ENCODE measurements around the gene DENND4B. TPM values are rescaled to one million over a fixed set of nuclear protein-coding genes. Genes with fewer than 3 reads are reported as not detected.

Gene DENND4B, protein sequence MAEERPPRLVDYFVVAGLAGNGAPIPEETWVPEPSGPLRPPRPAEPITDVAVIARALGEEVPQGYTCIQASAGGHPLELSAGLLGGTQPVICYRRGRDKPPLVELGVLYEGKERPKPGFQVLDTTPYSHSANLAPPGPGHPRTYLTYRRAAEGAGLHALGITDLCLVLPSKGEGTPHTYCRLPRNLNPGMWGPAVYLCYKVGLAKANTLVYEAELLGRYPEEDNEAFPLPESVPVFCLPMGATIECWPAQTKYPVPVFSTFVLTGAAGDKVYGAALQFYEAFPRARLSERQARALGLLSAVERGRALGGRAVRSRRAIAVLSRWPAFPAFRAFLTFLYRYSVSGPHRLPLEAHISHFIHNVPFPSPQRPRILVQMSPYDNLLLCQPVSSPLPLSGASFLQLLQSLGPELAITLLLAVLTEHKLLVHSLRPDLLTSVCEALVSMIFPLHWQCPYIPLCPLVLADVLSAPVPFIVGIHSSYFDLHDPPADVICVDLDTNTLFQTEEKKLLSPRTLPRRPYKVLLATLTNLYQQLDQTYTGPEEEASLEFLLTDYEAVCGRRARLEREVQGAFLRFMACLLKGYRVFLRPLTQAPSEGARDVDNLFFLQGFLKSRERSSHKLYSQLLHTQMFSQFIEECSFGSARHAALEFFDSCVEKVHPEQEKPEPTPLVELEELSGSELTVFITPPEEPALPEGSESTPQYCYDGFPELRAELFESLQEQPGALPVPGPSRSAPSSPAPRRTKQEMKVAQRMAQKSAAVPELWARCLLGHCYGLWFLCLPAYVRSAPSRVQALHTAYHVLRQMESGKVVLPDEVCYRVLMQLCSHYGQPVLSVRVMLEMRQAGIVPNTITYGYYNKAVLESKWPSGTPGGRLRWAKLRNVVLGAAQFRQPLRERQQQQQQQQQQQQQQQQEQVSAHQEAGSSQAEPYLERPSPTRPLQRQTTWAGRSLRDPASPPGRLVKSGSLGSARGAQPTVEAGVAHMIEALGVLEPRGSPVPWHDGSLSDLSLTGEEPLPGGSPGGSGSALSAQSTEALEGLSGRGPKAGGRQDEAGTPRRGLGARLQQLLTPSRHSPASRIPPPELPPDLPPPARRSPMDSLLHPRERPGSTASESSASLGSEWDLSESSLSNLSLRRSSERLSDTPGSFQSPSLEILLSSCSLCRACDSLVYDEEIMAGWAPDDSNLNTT (N-terminal part only)
- total RNA-seq = 24.9 TPM

DNA sequence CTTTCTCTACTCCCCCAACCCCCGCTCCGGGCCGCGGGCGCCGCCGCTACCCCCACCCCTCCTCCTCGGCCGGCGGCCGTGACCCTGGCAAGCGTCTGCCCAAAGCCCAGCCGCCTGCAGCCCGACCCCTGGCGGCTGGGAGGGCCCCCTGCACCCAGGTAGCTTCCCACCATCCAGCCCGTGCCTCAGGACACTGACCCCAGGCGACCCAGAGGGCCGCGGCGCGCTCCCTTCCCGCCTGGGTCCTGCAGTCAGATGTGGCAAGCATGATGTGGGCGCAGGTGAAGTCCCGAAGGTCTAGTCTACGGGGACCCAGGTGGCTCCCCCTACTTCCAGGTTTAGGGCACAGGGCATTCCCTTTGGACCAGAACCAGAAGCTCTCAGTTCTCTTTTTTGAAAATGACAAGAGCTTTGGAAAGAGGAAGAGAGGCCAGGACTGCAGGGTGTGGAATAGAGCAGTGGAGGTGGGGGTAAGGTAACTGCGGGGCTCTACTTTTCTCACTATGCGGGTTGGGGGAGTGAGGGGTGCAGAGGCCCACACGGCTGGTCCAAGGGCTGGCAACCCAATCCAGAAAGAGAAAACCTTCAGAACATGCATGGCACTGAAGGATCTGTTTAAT lies at the start of gene DENND4B:
Gene DENND4B, minus strand, starts transcription at position 97 of the 620 bp plus-strand sequence. CDS start 2,344 bp downstream, outside the sequence.

DNA sequence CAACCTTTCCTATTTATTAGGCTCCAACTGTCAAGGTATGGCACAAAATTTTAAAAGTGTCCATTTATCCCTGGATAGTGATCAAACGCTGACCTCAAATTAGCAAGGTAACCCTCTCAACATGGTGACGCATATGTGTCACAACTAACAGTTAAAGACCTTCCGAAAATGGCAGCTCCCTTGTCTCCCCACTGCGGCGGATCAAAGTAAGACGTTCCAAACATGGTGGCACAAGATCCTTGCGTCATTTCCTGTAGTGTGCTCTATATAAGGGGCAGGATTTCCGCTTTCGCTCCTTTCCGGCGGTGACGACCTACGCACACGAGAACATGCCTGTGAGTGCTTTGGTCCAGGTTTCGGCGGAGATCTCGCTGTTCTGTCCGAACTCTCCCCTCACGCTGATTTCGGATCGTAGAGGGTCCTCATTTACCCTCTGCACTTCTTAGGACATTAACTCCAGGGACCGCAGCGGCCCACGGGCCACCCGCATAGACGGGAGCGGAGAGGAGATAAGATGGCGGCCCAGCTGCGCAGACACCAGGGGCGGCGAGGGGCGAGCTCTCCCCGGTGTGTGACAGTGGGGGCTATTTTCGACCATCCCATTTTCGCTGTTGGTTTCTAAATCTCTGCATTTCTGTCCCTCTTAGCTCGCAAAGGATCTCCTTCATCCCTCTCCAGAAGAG lies 44.1 kb upstream of the DENND4B start, which contains the start of gene RPS27:
Gene RPS27, plus strand, starts transcription at position 295 of the 683 bp plus-strand sequence. Its CDS starts 35 bp downstream, at position 330.

DNA sequence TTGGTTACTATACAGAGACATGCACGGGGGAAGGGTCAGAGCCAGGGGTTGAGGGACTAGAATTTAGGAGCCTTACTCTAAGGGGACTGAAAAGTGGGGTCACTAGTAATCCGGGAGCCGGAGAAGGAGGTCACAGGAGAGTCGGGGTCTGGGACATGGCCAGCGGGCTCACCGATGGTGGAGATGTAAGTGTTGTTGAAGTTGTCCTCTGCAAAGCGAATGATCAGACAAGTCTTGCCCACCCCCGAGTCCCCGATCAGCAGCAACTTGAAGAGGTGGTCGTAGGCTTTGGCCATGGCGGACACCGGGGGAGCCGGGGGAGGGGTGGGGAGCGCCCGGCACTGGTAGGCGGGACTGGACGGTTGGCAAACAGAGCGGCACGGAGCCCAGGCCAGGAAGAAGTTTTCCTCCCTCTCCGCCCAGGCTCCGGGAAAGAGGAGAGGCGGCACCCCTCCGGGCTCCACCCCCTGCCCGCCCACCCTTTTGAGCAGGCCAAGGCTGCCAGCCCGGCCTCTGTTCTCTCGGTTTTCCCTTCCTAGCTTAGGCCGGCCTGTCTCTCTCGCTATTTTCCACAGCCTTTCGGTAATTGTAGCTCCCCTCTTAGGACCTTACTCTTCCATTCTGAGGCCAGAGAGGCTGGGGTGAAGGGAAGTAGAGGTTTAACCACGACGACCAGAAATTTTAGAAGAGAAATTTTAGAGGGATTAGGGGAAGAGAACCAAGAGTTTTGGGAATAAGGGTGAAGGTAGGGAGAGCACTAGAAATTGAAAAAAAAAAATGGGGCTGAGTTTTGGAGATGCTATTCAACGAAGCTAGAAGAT lies 39.6 kb upstream of the DENND4B start, which contains the start of gene RAB13:
Gene RAB13, minus strand, starts transcription at position 399 of the 821 bp plus-strand sequence. Its CDS starts 103 bp downstream, at position 296.

DNA sequence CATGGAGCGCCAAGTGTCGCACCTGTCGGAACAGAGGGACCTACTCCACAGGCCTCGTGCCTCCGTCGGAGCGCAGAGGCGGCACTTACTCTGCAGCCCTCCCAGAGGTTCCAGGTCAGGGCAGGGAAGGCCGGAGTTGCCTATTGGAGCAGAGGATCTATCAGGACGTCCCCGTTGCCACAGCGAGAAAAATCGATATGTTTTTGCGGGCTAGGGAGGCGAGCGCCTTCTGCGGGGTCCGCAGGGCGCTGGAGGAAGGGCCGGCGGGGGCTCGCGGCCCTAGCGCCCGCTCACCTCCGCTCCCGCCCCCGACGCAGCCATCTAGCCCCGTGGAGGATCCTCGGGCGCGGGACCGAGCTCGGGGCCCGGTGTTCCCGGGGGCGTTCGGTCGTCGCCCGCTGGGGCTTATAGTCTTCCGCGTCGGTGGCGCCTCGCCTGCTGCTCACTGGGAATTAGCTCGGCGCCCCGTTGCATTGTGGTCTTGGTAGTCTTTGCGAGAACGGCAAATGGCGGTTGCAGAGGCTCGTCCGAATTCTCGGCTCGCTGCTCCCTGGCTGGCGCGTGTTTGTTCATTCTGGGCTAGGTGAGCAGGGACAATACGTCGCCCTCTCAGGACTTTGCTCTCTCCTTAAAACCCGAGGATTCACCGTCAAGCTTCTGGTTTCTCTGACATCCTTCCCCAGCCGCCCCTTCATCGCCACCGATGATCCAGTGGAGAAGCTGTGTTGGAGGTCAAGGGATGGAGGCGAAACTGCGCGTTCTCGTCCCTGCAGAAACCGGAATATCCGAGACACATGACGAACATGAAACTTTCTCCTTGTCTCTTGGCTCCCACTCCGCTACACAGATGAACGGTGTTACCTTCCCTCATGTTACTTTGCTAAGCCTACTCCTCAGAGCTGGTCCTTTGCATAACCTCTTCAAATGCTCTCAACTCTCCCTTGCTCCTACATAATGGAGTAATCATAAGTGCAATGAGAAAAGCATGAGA lies 31.0 kb upstream of the DENND4B start, which contains the start of gene JTB:
Gene JTB, minus strand, starts transcription at position 425 of the 991 bp plus-strand sequence. Its CDS starts 422 bp downstream, at position 3.

DNA sequence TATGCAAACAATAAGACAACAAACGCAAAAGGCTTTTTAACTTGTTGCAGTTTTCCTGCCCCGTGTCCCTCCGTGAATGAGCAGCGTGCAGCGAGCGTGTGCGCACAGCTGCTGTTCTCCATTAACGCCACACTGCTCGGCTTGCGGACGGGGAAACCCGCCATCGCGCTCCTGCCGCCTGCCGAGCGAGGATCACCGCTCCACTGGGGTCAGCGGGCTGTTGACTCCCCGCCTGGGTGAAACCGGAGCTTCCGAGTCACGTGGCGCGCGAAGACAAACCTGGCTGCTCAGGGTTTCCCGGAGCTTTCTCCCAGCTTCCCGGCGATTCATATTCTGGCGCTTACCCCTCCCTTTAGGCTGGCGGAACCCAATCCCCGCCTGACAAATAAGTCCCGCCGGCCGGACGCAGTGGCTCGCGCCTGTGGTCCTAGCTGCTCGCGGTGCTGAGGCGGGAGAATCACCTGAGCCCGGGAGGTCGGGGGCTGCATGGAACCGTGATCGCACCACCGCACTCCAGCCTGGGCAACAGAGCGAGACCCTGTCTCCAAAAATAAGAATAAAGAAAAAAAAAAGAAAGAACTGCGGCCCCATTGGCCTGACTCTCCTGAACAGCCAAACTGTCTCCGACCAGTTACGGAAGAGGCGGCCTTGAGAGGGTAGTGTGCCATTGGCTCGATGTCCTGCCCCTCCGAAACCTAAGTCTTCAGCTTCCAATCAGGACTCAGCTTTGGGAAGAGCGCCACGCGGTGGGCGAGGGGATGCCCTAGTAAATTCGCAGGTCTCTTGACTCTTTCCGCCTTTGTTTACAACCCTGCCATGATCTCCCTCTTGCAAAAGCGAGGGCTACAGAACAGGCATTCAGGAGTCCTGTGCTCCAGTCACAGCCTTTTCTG lies 20.8 kb upstream of the DENND4B start, which contains the start of gene CREB3L4:
Gene CREB3L4, plus strand, starts transcription at position 796 of the 893 bp plus-strand sequence. CDS start 624 bp downstream, outside the sequence.

DNA sequence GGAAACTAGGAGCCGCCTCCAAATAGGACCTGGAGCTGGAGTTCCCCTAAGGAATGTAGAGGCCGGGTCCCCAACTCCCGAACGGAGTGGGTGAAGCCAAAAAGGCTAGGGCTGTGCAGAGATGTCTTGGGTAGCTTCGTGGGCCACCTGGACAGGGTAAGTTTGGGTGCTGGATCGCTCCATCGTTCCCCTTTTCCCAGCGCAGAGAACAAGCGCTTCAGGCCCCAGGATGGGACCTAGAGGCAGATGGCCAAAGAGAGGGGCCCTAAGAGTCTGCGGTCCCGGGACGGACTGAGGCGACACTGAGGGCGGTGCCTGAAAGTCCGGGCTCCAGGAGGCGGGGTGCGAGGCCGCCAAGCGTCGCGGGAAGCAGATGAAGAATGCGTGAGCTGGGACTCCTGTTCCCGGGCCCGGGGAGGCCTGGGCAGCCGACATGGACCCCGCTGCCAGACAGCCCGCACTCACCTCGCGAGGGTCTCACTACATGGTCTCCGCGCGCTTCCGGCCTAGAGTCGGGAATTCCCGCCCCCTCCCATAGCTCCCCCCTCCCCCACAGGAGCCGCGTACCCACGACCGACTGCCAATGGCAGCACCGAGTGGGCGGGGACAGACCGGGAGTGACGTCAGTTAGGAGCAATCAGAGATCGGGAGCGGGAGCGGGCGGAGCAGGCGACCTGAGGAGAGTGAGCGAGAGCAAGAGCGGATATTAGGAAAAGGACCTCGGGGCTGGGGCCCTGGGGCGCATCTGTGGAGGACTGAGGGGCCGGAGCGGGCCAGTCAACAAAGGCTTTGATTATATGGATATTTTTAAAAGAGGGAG lies 16.7 kb upstream of the DENND4B start, which contains the start of gene SLC39A1:
Gene SLC39A1, minus strand, starts transcription at position 508 of the 820 bp plus-strand sequence. CDS start 822 bp downstream, outside the sequence.

DNA sequence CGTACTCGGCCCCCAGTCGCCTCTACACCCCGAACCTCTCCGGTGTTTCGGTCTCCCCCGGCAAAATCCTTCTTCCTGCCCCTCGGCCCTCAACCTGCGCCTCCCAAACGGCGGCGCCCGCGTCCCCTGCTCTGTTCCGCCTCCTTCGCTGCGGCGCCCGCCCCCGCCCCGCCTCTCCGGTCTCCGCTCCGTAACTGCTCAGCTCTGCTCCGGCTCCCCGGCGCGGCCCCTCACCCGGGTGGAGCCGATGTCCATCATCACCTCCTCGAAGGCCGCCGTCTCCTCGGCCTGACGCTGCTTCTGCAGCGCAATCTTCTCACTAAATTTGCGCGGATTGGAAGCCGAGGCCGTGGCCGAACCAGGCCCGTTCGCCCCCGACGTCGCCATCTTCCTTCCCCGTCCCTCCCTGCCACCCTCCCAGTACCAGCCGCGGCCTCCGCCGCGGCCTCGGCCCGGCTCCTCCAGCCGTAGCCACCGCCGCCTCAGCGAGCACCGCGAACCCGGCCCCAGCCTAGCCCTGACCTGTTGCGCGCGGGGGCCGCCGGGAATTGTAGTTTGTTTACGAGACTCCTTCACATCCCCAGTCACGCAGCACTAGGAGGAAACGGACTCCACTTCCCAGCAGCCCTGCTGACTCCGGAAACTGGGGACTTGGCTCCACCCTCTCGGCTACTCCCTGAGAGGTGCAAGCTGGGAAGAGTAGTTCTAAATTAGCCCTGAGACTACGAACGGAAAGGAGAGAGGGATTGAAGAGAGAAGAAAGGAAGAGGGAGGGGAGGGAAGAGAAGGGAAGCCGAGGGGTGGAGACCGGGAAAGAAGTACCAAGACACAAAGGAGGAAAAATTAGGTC lies 11.8 kb upstream of the DENND4B start, which contains the start of gene CRTC2:
Gene CRTC2, minus strand, starts transcription at position 502 of the 850 bp plus-strand sequence. Its CDS starts 115 bp downstream, at position 387.

DNA sequence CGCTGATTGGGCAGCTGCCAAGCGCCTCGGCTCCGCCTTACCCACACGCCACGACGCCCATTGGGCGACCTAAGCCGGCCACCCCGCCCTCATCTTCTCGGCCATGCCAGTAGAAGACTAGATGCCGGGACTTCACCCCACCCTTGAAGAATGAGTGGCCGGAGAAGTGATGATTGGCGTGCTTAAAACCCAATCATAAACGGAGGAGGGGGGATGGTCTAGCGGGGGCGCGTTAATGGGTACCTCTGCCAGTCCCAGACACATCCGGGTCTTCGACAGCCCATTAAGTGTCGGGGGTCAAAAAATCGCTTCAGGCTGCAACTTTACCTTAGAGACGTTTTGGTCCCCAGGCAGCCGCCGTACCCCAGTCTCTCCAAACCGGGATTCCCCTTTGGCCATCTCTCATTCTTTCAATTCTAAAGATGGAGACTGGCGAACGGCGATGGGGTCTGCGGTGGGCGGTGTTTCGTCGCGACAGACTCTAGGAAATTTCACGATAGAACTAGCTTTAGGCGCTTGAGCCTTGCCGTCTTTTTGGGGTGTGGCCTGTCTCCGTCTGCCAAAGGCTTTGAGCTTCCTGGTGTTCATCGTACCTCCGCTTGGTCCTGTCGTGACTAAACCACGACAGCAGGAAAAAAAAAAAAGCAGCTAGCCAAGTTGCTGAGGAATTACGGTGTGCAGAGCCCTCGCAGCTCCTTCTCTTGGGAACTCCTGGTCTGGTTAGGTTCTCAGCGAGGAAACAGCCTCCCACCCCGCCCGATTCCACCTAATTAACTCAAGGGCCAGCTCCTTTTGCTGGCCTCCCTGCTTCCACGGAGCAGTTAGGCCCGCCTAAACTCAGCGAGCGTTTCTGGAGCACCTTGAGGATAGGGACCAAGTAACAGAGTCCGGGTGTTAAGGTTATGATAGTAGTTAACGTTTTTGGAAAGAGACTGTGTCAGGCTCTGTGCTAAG lies 23.3 kb downstream of the DENND4B start, which contains the start of gene GATAD2B:
Gene GATAD2B, minus strand, starts transcription at position 1 of the 954 bp plus-strand sequence. CDS start 94,625 bp downstream, outside the sequence.

Small RNA genes lying within 50 kb of the gene (small RNA-seq; reads per million reads assigned to genes)
- not detected for gene AL831737.1
- gene MIR6737 = not detected

Other genes starting within 250 kb of the DENND4B start
- 47.5 TPM for gene INTS3, start 218.7 kb downstream of the DENND4B start, total RNA-seq
- 15.9 TPM for gene SLC27A3, start 171.3 kb downstream of the DENND4B start, total RNA-seq
- gene GATAD2B, start 23.7 kb downstream of the DENND4B start, total RNA-seq = 18.0 TPM
- 2.1 TPM for gene CRTC2, start 11.9 kb upstream of the DENND4B start, total RNA-seq
- gene SLC39A1, start 16.8 kb upstream of the DENND4B start, total RNA-seq = 25.1 TPM
- gene CREB3L4, start 21.2 kb upstream of the DENND4B start, total RNA-seq = 6.9 TPM
- 47.1 TPM for gene JTB, start 31.0 kb upstream of the DENND4B start, total RNA-seq
- gene RAB13, start 39.6 kb upstream of the DENND4B start, total RNA-seq = 9.7 TPM
- gene RPS27, start 44.0 kb upstream of the DENND4B start, total RNA-seq = 1,449 TPM
- gene NUP210L, start 208.4 kb upstream of the DENND4B start, total RNA-seq = 0.23 TPM
- gene TPM3, start 245.4 kb upstream of the DENND4B start, total RNA-seq = 223 TPM

Measured in diencephalon (tissue), 1 donor.